C4-2B (cell line): ENCODE data around the gene FAM184B.
"Not testable (repeated sequence)": the region's sequence is repeated elsewhere in the genome, so short reads cannot be mapped to it uniquely, and the experiment has no call there.

ENCODE experiments used
- H3K27ac ChIP-seq: fragments of 450-650 bp; 2 replicates; pipeline ENCODE4 v1.5.1; 2017
- CTCF ChIP-seq: fragments of 450-650 bp; conservative IDR thresholded peaks from 2 replicates; pipeline ENCODE4 v1.5.1; 2017; ENCODE audit warnings: mild to moderate bottlenecking
- ZFX ChIP-seq: fragments of 450-650 bp; IDR thresholded peaks from 2 replicates; pipeline ENCODE4 v1.6.1; 2017

Gene FAM184B

GRCh38 chr4:17664755-17665154, 116.7 kb downstream of the FAM184B start:
- no peak for TF ChIP-seq CTCF
- TF ChIP-seq ZFX: no peak

DNA sequence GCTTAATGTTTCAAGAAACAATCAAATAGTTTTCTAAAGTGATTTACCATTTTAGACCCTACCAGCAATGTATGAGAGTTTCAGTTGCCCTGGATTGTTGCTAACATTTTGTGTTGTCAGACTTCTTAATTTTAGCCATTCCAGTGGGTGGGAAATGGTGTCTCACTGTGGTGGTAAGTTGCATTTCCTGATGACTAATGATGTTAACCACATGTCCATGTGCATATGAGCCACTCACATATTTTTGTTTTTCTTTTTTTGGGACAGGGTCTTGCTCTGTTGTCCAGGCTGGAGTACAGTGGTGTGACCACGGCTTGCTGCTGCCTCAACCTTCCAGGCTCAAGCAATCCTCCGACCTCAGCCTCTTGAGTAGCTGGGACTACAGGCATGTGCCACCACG, 118.7 kb downstream of the FAM184B start:
- no peak for TF ChIP-seq CTCF
- TF ChIP-seq ZFX: no peak
- no peak overlapping the region for H3K27ac ChIP-seq

More at GRCh38 chr4:17664755-17665154, 116.7 kb downstream of the FAM184B start:
- no peak overlapping the region for H3K27ac ChIP-seq

DNA sequence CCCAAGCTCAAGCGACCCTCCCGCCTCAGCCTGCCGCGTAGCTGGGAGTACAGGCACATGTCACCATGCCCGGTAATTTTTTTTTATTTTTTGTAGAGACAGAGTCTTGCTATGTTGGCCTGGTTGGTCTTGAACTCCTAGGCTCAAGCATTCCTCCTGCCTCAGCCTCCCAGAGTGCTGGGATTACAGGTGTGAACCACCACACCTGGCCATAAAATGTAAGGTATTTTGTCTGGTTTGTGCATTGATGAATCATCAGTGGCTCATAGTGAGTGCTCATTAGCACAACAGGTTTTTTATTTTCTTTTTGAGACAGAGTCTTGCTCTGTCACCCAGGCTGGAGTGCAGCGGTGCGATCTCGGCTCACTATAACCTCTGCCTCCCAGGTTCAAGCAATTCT, 122.2 kb downstream of the FAM184B start:
- not testable (repeated sequence) for H3K27ac ChIP-seq

DNA sequence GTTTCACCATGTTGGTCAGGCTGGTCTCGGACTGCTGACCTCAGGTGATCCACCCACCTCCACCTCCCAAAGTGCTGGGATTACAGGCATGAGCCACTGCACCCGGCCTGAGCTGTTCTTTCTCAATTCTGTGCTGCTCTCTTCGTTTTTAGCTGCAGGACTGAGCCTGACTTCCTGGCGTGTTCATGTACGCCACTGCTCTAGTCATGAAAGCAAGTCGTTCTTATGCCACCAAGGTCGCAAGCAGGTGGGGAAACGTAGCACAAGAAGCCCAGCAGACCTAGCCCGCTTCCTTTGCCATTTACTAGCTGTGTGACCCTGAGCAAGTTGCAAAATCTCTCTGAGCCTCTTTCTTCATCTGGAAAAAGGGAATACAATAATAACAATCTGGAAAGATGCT, 123.6 kb downstream of the FAM184B start:
- H3K27ac ChIP-seq: no peak overlapping the region
- TF ChIP-seq CTCF: no peak
- TF ChIP-seq ZFX: no peak

GRCh38 chr4:17657090-17657489, 124.3 kb downstream of the FAM184B start:
- no peak for TF ChIP-seq ZFX
- TF ChIP-seq CTCF: no peak
- no peak overlapping the region for H3K27ac ChIP-seq

GRCh38 chr4:17654701-17655100, 126.7 kb downstream of the FAM184B start:
- H3K27ac ChIP-seq: no peak overlapping the region

GRCh38 chr4:17650406-17650805, 131.0 kb downstream of the FAM184B start:
- TF ChIP-seq ZFX: no peak
- no peak for TF ChIP-seq CTCF
- no peak overlapping the region for H3K27ac ChIP-seq

More at GRCh38 chr4:17654701-17655100, 126.7 kb downstream of the FAM184B start:
- TF ChIP-seq CTCF: no peak
- no peak for TF ChIP-seq ZFX

GRCh38 chr4:17647927-17648326, 133.5 kb downstream of the FAM184B start:
- TF ChIP-seq CTCF (no peak), ZFX (no peak)
- no peak overlapping the region for H3K27ac ChIP-seq
